Activated naive CD8-positive, alpha-beta T cell treated with anti-CD3 and anti-CD28 coated beads, Interleukin-2, amount 10 ng/mL, durations not matched to agents 7 days and 5 days (primary cell): ENCODE data around the gene MAGI1. TPM values are rescaled to one million over a fixed set of nuclear protein-coding genes. Genes with fewer than 3 reads are reported as not detected.

Experiments used
- ATAC-seq: fragments of 150-1000 bp; cut with Tn5 transposase; one replicate; pipeline ENCODE4 v1.10.0; 2021; ENCODE audit warnings: low read depth, moderate library complexity
- POLR2A ChIA-PET: fragments of 350-600 bp; sonication (Branson Sonifier 250); formaldehyde crosslinking; loops from one replicate; lab custom pipeline; 2021; ENCODE audit warnings: antibody characterized with exemption; lab: Charles Lee
- DNase-seq: peaks from one replicate; pipeline ENCODE4 v3.0.0; 2021
- H3K27ac Mint-ChIP-seq: one replicate; pipeline ENCODE4 v1.8.0; 2022; ENCODE audit warnings: mild to moderate bottlenecking, mixed read lengths
- H3K27me3 Mint-ChIP-seq: one replicate; pipeline ENCODE4 v1.8.0; 2022; ENCODE audit warnings: mild to moderate bottlenecking, moderate library complexity, mixed read lengths
- H3K36me3 Mint-ChIP-seq: one replicate; pipeline ENCODE4 v1.8.0; 2021; ENCODE audit warnings: mild to moderate bottlenecking, mixed read lengths
- H3K4me1 Mint-ChIP-seq: one replicate; pipeline ENCODE4 v1.8.0; 2021; ENCODE audit warnings: mixed read lengths
- H3K4me3 Mint-ChIP-seq: one replicate; pipeline ENCODE4 v1.8.0; 2022; ENCODE audit warnings: mild to moderate bottlenecking, moderate library complexity, mixed read lengths
- H3K9me3 Mint-ChIP-seq: one replicate; pipeline ENCODE4 v1.8.0; 2021; ENCODE audit warnings: mixed read lengths
- total RNA-seq, 2 experiments: library from RNA; stranded (reverse); gene quantifications; one replicate each; pipeline ENCODE4 v1.2.3, GENCODE V29; 2021

Gene MAGI1
- total RNA-seq, 2 experiments from 2014 or later, result not detected

DNA sequence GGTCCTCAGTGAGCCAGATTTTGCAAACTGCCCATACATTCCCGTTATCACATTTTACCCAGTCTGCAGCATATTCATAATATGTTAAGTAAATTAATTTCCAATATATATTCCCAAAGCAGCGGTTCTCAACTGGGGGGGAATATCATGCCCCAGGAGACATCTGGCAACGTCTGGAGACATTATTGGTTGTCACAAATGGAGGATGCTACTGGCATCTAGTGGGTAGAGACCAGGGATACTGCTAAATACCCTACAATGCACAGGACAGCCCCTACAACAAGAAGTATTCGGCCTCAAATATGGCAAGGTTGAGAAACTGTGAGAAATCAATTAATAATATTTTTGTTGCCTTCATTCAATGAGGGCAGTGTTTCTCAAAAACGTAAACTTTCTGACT is 280.3 kb downstream of the MAGI1 start:
- no peak overlapping the region for H3K27ac Mint-ChIP-seq
- no peaks in the 10 kb centered on the region for H3K36me3 Mint-ChIP-seq
- no peaks in the 10 kb centered on the region for H3K27me3 Mint-ChIP-seq
- no peak overlapping the region for H3K4me3 Mint-ChIP-seq
- no peaks in the 10 kb centered on the region for H3K9me3 Mint-ChIP-seq
- no peaks in the 10 kb centered on the region for H3K4me1 Mint-ChIP-seq
- DNase-seq (no peak), ATAC-seq (no peak)
- POLR2A ChIA-PET, result no interaction called here

DNA sequence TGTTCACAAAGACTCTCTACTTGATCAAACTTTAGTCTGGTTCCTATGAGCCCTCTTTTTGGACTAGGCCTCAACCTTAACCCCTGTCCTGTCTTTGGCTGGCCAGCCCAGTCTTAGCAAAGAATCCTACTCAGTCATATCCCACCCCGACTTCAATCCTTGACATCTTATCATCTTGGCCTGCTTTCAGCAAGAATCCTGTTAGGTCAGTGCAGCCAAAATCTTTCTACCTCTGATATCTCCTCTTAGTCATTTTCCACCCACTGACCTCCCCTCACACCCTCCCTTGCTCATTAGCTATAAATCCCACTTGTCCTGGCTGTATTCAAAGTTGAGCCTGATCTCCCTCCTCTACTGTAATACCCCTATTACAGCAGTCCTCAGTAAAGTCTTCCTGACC is 286.1 kb downstream of the MAGI1 start:
- no peak for DNase-seq
- no peaks in the 10 kb centered on the region for H3K9me3 Mint-ChIP-seq
- POLR2A ChIA-PET, result no interaction called here

DNA sequence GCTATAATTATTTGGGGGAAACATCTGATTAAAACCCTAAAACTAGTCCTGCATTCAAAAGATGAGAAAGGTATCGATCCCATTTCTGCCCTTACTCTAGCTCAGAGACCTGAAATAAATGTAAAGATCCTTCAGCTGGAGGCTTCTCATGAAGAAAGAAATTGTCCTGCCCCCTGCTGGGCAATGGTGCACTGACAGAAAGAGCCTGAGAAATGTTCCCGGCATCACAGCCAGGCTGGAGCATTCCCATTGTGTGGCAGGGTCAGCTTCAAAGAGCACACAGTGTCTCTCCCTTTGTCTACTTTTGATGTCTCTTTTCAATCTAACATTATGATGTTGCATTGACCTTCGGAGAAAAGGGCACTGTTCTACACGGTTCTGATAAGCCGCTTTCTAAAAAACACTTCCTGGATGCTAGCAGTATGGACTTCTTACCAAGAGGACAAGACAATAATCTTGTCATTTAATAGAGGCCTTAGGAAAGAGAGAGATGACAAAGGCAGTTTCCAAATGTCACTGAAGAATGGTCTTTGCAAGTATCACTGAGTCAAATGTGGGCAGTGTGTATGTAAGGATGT is 287.5 kb downstream of the MAGI1 start:
- Mint-ChIP-seq H3K36me3 (no peaks in the 10 kb centered on the region), H3K4me3 (no peak overlapping the region), H3K4me1 (no peaks in the 10 kb centered on the region), H3K9me3 (no peaks in the 10 kb centered on the region), H3K27ac (no peak overlapping the region), H3K27me3 (no peaks in the 10 kb centered on the region)
- no peak for DNase-seq
- ATAC-seq, result no peak
- POLR2A ChIA-PET, result no interaction called here

More for the DNA sequence above, 286.1 kb downstream of the MAGI1 start:
- H3K4me1 Mint-ChIP-seq, result no peaks in the 10 kb centered on the region
- H3K27me3 Mint-ChIP-seq, result no peaks in the 10 kb centered on the region
- ATAC-seq, result no peak
- no peak overlapping the region for H3K4me3 Mint-ChIP-seq
- H3K27ac Mint-ChIP-seq, result no peak overlapping the region
- no peaks in the 10 kb centered on the region for H3K36me3 Mint-ChIP-seq

DNA sequence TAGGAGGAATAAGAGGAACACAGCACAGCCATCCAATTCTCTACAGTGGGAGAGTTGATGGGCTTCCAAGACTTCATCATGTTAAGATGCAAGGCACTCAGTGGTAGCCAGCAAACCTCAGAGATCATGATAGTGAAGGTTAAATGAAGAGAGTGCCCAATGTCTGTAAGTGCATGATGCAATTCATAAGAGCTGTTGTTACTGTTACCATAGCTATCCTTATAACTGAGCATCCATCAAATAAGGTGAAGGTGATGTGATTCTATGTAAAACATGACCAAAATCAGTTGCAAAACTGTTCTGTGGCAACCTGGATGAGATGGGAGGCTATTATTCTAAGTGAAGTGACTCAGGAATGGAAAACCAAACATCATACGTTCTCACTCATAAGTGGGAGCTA is 289.7 kb downstream of the MAGI1 start:
- ATAC-seq (no peak), DNase-seq (no peak)
- Mint-ChIP-seq H3K27me3 (no peaks in the 10 kb centered on the region), H3K4me1 (no peaks in the 10 kb centered on the region), H3K27ac (no peak overlapping the region), H3K9me3 (no peaks in the 10 kb centered on the region), H3K4me3 (no peak overlapping the region), H3K36me3 (no peaks in the 10 kb centered on the region)
- POLR2A ChIA-PET, result no interaction called here

DNA sequence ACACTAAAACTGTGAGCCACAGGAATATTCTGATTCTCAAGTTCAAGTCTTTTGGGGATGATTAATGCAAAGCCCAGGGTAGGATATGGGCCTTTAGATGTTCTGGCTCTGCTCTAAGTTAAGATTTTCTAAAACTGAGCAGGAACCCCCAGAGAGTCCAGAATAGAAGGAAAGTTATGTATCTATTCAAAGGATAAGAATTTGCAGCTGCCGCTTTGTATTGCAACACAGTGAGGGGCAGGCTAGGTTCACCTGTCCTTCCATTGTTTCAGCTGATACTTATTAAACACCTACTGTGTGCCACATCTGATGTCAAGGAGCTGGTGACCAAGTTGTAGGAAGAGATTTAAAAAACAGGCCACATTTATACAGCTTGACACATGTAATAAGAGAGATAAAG is 290.4 kb downstream of the MAGI1 start:
- no peak for ATAC-seq
- Mint-ChIP-seq H3K27me3 (no peaks in the 10 kb centered on the region), H3K36me3 (no peaks in the 10 kb centered on the region), H3K27ac (no peak overlapping the region), H3K9me3 (no peaks in the 10 kb centered on the region), H3K4me1 (no peaks in the 10 kb centered on the region), H3K4me3 (no peak overlapping the region)
- no peak for DNase-seq
- POLR2A ChIA-PET, result no interaction called here

DNA sequence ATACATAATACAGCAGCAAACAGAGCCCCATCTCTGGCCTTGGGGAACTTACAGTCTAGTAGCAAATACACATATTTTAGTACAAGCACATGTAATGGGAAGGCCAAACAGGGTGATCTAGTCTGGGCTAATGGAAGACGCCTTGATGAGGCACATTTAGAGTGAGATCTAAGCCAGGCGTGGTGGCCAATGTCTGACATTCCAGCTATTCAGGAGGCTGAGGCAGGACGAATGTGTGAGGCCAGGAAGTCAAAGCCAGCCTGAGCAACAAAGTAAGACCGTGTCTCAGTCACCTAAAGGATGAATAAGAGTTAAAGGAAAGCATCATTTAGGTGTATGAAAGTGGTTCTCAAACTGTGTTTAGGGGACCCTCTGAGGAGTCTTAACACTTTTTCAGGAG is 291.9 kb downstream of the MAGI1 start:
- ATAC-seq (no peak), DNase-seq (no peak)
- Mint-ChIP-seq H3K36me3 (no peaks in the 10 kb centered on the region), H3K4me3 (no peak overlapping the region), H3K27me3 (no peaks in the 10 kb centered on the region), H3K27ac (no peak overlapping the region), H3K4me1 (no peaks in the 10 kb centered on the region), H3K9me3 (no peaks in the 10 kb centered on the region)
- POLR2A ChIA-PET, result no interaction called here

DNA sequence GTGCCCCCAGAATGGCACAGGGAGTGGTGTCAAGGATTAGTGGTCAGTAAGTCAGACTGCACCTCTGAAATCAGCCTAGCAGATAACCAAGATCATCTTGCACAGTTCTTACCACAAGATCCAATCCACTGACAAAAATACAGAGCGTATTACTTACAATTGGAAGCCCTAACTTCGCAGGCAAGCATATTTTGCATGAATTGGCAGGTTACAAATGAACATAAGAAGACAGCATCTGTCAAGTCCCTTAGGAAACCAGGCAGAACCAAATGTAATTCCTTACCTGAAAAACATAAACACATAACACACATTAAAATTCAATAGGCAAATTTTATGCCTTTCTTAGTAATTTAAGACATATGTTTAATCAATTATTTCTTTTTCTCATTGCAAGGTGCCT is 293.4 kb downstream of the MAGI1 start:
- DNase-seq (no peak), ATAC-seq (no peak)
- Mint-ChIP-seq H3K27me3 (no peaks in the 10 kb centered on the region), H3K4me1 (no peaks in the 10 kb centered on the region), H3K36me3 (no peaks in the 10 kb centered on the region), H3K9me3 (no peaks in the 10 kb centered on the region), H3K4me3 (no peak overlapping the region), H3K27ac (no peak overlapping the region)
- POLR2A ChIA-PET, result no interaction called here

DNA sequence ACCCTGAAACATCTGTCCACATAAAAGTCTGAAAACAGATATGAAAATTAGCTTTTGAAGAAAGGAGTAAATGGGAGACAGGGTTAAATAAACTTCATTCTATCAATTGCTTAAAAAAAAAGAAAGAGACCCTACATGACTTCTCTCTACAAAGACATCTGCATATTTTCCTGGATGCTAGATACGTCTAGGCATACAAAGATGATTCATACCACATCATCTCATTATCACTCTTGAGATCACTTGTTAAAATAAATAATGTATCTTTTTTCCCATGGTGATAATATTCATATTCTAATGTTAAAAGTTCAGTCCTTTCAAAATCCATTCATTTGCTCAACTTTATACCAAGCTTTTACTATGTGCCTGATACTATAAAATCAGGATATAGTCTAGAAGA is 295.8 kb downstream of the MAGI1 start:
- no peak for ATAC-seq
- H3K36me3 Mint-ChIP-seq, result no peaks in the 10 kb centered on the region
- no peak overlapping the region for H3K4me3 Mint-ChIP-seq
- no peaks in the 10 kb centered on the region for H3K4me1 Mint-ChIP-seq
- H3K27me3 Mint-ChIP-seq, result no peaks in the 10 kb centered on the region
- no peaks in the 10 kb centered on the region for H3K9me3 Mint-ChIP-seq
- no peak overlapping the region for H3K27ac Mint-ChIP-seq
- DNase-seq, result no peak
- POLR2A ChIA-PET, result no interaction called here

DNA sequence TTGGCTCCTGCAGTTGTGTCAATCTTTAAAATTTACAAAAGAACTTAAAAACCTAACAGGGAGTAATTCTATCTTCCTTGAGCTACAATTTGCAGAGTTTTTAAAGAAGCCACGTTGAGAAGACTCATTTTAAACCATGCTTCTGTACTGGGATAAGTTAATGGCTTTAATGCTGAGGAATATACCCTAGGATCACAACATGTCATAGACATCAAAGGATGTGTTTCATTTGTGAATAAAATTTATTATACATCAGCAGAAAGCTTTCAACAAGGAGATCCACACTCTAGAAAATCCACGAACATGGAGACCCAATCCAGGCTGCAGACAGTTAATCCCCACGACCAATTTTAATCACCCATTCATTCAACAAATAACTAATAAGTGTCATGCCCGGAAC is 297.2 kb downstream of the MAGI1 start:
- Mint-ChIP-seq H3K4me3 (no peak overlapping the region), H3K27ac (no peak overlapping the region), H3K27me3 (no peaks in the 10 kb centered on the region), H3K9me3 (no peaks in the 10 kb centered on the region), H3K4me1 (no peaks in the 10 kb centered on the region), H3K36me3 (no peaks in the 10 kb centered on the region)
- POLR2A ChIA-PET, result no interaction called here
- DNase-seq (no peak), ATAC-seq (no peak)

DNA sequence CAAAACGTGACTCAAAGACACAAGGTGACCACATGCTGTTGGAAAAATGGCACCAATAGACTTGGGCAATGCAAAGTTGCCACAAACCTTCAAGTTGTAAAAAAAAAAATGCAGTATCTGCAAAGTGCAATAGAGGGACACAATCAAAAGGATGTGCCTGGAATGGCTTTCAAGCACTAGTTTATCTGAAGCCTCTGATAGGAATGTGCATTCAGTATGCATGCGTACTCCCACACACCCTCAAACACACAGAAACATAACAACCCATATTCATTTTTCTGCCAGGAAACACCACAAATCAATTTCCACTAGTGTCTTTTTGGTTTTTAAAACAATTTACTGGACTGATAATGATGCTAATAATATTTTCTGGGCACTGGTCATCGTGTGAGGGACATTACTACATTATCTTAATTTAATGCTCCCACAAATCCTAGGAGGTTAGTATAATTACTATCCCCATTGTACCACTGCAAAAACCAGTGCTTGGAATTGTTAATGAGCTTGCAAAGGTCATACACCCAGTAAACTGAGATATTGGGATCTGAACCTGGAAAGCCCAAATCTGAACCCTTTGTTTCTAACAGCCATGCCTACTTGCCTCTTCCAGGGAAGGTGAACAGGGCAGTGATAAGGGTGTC is 298.7 kb downstream of the MAGI1 start:
- no peaks in the 10 kb centered on the region for H3K9me3 Mint-ChIP-seq
- POLR2A ChIA-PET, result no interaction called here
- no peaks in the 10 kb centered on the region for H3K4me1 Mint-ChIP-seq
- no peaks in the 10 kb centered on the region for H3K36me3 Mint-ChIP-seq
- H3K4me3 Mint-ChIP-seq, result no peak overlapping the region
- H3K27ac Mint-ChIP-seq, result no peak overlapping the region
- no peak for DNase-seq
- ATAC-seq, result no peak
- no peaks in the 10 kb centered on the region for H3K27me3 Mint-ChIP-seq

DNA sequence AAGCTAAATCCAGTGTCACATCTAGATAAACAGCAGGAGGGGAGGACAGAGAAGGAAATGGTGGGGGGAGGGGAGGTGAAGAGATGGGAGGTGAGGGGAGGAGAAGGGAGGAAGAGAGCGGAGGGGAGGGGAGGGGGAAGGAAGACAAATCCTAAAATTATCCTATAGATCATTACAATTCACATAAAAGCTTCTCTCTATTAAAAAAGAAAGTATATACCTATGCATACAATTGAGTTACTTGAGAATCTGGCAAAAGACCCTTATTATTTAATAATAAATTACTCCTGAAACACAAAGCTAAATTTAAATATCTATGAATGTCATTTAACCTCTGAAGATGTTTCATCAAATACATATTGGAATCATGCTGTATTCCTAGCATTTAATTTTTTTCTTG is 303.9 kb downstream of the MAGI1 start:
- POLR2A ChIA-PET, result no interaction called here
- H3K36me3 Mint-ChIP-seq, result no peaks in the 10 kb centered on the region
- H3K9me3 Mint-ChIP-seq, result no peaks in the 10 kb centered on the region
- H3K4me1 Mint-ChIP-seq, result no peaks in the 10 kb centered on the region
- ATAC-seq, result no peak
- no peak overlapping the region for H3K4me3 Mint-ChIP-seq
- no peaks in the 10 kb centered on the region for H3K27me3 Mint-ChIP-seq
- no peak overlapping the region for H3K27ac Mint-ChIP-seq
- no peak for DNase-seq

DNA sequence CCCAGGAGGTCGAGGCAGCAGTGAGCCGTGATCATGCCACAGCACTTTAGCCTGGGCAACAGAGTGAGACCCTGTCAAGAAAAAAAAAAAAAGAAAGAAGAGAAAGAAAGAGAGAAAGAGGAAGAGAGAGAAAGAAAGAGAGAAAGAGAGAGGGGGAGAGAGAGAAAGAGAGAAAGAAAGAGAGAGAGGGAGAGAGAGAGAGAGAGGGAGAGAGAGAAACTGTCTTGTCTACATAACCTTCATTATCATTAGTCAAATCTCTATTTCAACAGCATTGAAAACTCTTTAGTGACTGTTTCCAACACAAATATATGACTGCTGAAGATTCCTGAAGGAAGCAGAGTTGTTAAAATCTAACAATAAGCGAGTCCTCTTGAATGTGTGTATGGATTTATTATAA is 304.3 kb downstream of the MAGI1 start:
- H3K9me3 Mint-ChIP-seq, result no peaks in the 10 kb centered on the region
- ATAC-seq (no peak), DNase-seq (no peak)
- H3K27me3 Mint-ChIP-seq, result no peaks in the 10 kb centered on the region
- H3K4me1 Mint-ChIP-seq, result no peaks in the 10 kb centered on the region
- H3K4me3 Mint-ChIP-seq, result no peak overlapping the region
- POLR2A ChIA-PET, result no interaction called here
- no peaks in the 10 kb centered on the region for H3K36me3 Mint-ChIP-seq
- H3K27ac Mint-ChIP-seq, result no peak overlapping the region

DNA sequence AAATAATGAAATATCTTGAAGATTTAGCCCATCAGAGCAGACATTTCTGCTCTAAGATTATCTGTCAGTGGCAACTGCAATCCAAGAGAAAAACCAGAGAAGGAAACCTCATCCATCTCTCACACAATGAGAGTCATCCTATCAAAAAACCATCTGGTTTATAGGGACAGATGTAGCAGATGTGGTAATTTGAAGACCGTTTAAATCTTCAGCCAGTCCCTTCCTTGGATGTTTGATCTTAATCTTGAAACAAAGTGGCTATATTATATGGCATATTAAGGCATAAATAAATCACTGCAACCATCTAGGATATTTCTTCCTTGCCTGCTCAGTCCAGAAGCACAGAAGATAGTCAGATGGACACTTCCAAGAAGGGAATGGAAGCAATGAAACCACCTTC is 305.3 kb downstream of the MAGI1 start:
- POLR2A ChIA-PET, result no interaction called here
- Mint-ChIP-seq H3K27me3 (no peaks in the 10 kb centered on the region), H3K4me3 (no peak overlapping the region), H3K36me3 (no peaks in the 10 kb centered on the region), H3K9me3 (no peaks in the 10 kb centered on the region), H3K4me1 (no peaks in the 10 kb centered on the region), H3K27ac (no peak overlapping the region)
- DNase-seq (no peak), ATAC-seq (no peak)

DNA sequence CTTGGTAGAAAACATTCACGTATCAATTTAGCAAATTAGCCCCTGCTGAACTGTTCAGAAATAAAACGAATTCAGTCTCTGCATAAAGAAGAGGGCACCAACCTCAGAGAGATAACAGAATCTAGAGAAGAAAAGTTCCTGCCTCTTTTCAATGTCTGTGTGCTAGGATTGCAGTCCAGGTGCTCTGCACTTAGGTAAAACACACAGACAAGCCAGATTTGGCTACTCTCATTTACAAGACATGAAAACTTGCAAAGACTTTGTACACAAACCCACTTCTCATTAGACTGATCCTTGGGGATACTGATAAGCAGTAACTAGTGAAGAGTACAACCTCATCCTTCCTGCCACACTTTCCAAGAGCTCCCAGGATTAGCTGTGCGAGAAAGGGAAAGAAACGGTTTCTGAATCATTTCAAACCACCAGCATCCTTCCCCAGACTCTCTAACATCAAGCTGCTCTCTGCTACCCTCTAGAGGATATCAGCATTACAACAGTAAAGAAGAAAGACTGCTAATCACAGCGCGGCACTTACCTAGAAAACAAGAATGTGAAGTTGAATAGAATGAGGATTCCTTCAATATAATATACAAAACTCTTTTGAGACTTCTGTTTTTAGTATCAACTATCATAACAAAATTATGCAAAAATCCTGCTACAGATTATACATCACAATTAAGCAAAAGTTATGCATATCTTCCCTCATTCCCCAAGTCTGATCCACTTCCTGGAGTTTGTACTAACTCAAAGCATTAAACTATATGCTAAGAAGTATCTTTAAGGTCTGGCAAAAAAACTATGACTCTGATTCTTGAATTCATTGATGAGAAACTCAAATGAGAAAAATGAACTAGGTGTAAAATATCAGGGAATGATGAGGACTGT is 306.4 kb downstream of the MAGI1 start:
- no peak for DNase-seq
- Mint-ChIP-seq H3K36me3 (no peaks in the 10 kb centered on the region), H3K4me3 (no peak overlapping the region), H3K9me3 (no peaks in the 10 kb centered on the region), H3K27me3 (no peaks in the 10 kb centered on the region), H3K27ac (no peak overlapping the region), H3K4me1 (no peaks in the 10 kb centered on the region)
- ATAC-seq, result no peak
- POLR2A ChIA-PET, result no interaction called here
